ENCODE data around the gene CNTNAP2.
"Not testable (repeated sequence)": the region's sequence is repeated elsewhere in the genome, so short reads cannot be mapped to it uniquely, and the experiment has no call there.

Gene CNTNAP2

GRCh38 chr7:148299350-148300276, 2183.0 kb downstream of the CNTNAP2 start:
- DNase-seq (ENCODE audit: extremely low read depth in 1 of 2, low read depth in 1 of 2) = no peak

GRCh38 chr7:148302436-148302835, 2185.8 kb downstream of the CNTNAP2 start:
- DNase-seq (ENCODE audit: extremely low read depth in 1 of 2, low read depth in 1 of 2) = not testable (repeated sequence)

- no peak for DNase-seq (ENCODE audit: extremely low read depth in 1 of 2, low read depth in 1 of 2)
Observed at GRCh38 chr7:148303295-148304082, 2186.9 kb downstream of the CNTNAP2 start.

GRCh38 chr7:148304083-148304335, 2187.4 kb downstream of the CNTNAP2 start:
- no peak for DNase-seq (ENCODE audit: extremely low read depth in 1 of 2, low read depth in 1 of 2)

GRCh38 chr7:148304456-148304855, 2187.9 kb downstream of the CNTNAP2 start:
- no peak for DNase-seq (ENCODE audit: extremely low read depth in 1 of 2, low read depth in 1 of 2)

GRCh38 chr7:148306759-148307158, 2190.2 kb downstream of the CNTNAP2 start:
- DNase-seq (ENCODE audit: extremely low read depth in 1 of 2, low read depth in 1 of 2) = no peak

GRCh38 chr7:148318102-148318811, 2201.7 kb downstream of the CNTNAP2 start:
- DNase-seq (ENCODE audit: extremely low read depth in 1 of 2, low read depth in 1 of 2) = no peak

GRCh38 chr7:148318838-148319237, 2202.2 kb downstream of the CNTNAP2 start:
- no peak for DNase-seq (ENCODE audit: extremely low read depth in 1 of 2, low read depth in 1 of 2)

- DNase-seq (ENCODE audit: extremely low read depth in 1 of 2, low read depth in 1 of 2) = no peak
Observed at GRCh38 chr7:148319316-148319808, 2202.8 kb downstream of the CNTNAP2 start.

- no peak for DNase-seq (ENCODE audit: extremely low read depth in 1 of 2, low read depth in 1 of 2)
Observed at GRCh38 chr7:148325208-148325607, 2208.6 kb downstream of the CNTNAP2 start.

- DNase-seq (ENCODE audit: extremely low read depth in 1 of 2, low read depth in 1 of 2) = no peak
Observed at GRCh38 chr7:148327379-148327778, 2210.8 kb downstream of the CNTNAP2 start.

- DNase-seq (ENCODE audit: extremely low read depth in 1 of 2, low read depth in 1 of 2) = no peak
Observed at GRCh38 chr7:148328906-148329305, 2212.3 kb downstream of the CNTNAP2 start.

GRCh38 chr7:148330124-148330818, 2213.7 kb downstream of the CNTNAP2 start:
- DNase-seq (ENCODE audit: extremely low read depth in 1 of 2, low read depth in 1 of 2) = no peak

GRCh38 chr7:148330822-148331221, 2214.2 kb downstream of the CNTNAP2 start:
- no peak for DNase-seq (ENCODE audit: extremely low read depth in 1 of 2, low read depth in 1 of 2)

GRCh38 chr7:148331456-148331855, 2214.9 kb downstream of the CNTNAP2 start:
- DNase-seq (ENCODE audit: extremely low read depth in 1 of 2, low read depth in 1 of 2) = not testable (repeated sequence)

GRCh38 chr7:148332191-148333186, 2215.9 kb downstream of the CNTNAP2 start:
- DNase-seq (ENCODE audit: extremely low read depth in 1 of 2, low read depth in 1 of 2) = no peak

- no peak for DNase-seq (ENCODE audit: extremely low read depth in 1 of 2, low read depth in 1 of 2)
Observed at GRCh38 chr7:148334441-148334956, 2217.9 kb downstream of the CNTNAP2 start.

GRCh38 chr7:148334959-148335577, 2218.5 kb downstream of the CNTNAP2 start:
- DNase-seq (ENCODE audit: extremely low read depth in 1 of 2, low read depth in 1 of 2) = no peak

- DNase-seq (ENCODE audit: extremely low read depth in 1 of 2, low read depth in 1 of 2) = no peak
Observed at GRCh38 chr7:148335790-148336189, 2219.2 kb downstream of the CNTNAP2 start.
